Measurements from ENCODE around the gene PXK.

GRCh38 chr3:58462829-58463180 is 130.1 kb downstream of the PXK start:
- no peak for TF ChIP-seq CTCF (IDR thresholded peaks at IDR 0.05)
- TF ChIP-seq POLR2A (IDR thresholded peaks at IDR 0.05): no peak
